Kidney epithelial cell (primary cell): Measurements from ENCODE around the gene CD151. TPM values are rescaled to one million over a fixed set of nuclear protein-coding genes. Genes with fewer than 3 reads are reported as not detected.

Source experiments
- DNase-seq: peaks from one replicate; pipeline ENCODE4 v3.0.0-alpha.2; 2010; ENCODE audit warnings: low read depth
- H3K27me3 ChIP-seq: 2 replicates; pipeline ENCODE4 v1.6.0; 2011; ENCODE audit warnings: low read length; ENCODE audit not compliant: control insufficient read depth, insufficient read depth
- H3K36me3 ChIP-seq: 2 replicates; pipeline ENCODE4 v1.5.1; 2011; ENCODE audit warnings: low read length; ENCODE audit not compliant: control insufficient read depth, insufficient read depth
- H3K4me3 ChIP-seq: 2 replicates; pipeline ENCODE4 v1.5.1; 2011; ENCODE audit warnings: low read depth, mild to moderate bottlenecking, control low read depth, low read length
- CTCF ChIP-seq: IDR thresholded peaks from 2 replicates; pipeline ENCODE4 v1.5.1; 2011; ENCODE audit warnings: mild to moderate bottlenecking, moderate library complexity, low read length, control low read depth, inconsistent platforms; ENCODE audit not compliant: insufficient read depth, poor library complexity, severe bottlenecking
- total RNA-seq: library from RNA; depleted of rRNA; stranded (reverse); fragments of >200 nt; gene quantifications from 2 replicates; pipeline ENCODE4 v1.2.3, GENCODE V29; 2015

Gene CD151
- total RNA-seq, 1 donor from 2014 or later: 644 TPM

- Histone ChIP-seq H3K4me3 (peak overlapping the region; percentile 93), H3K27me3 (no peaks in the 10 kb centered on the region), H3K36me3 (peaks cover 7% of the 10 kb centered on the region)
- TF ChIP-seq CTCF: no peak
- no peak for DNase-seq
Measured at GRCh38 chr11:841981-842369, 9.2 kb downstream of the CD151 start.

GRCh38 chr11:842370-843002 lies 9.7 kb downstream of the CD151 start, which contains the start of the genes POLR2L and TSPAN4:
Gene POLR2L, minus strand, starts transcription at chr11:842529. Its CDS starts 21 bp downstream, at chr11:842508.
Gene TSPAN4, plus strand, starts transcription at chr11:842852. Its CDS starts 7,453 bp downstream, at chr11:850305.
- no peaks in the 10 kb centered on the region for H3K27me3 ChIP-seq
- TF ChIP-seq CTCF: no peak
- H3K36me3 ChIP-seq: peaks cover 5% of the 10 kb centered on the region
- no peak for DNase-seq
- H3K4me3 ChIP-seq: peak within 1 kb of the TSS; percentile 93

GRCh38 chr11:843086-843734 lies 10.5 kb downstream of the CD151 start:
- no peak for DNase-seq
- H3K27me3 ChIP-seq: no peaks in the 10 kb centered on the region
- peaks cover 3% of the 10 kb centered on the region for H3K36me3 ChIP-seq
- TF ChIP-seq CTCF: no peak
- H3K4me3 ChIP-seq: peak overlapping the region; percentile 93

GRCh38 chr11:843818-844692 lies 11.3 kb downstream of the CD151 start:
- H3K4me3 ChIP-seq: peak overlapping the region; percentile 93
- H3K27me3 ChIP-seq: no peaks in the 10 kb centered on the region
- no peak for TF ChIP-seq CTCF
- no peak for DNase-seq
- H3K36me3 ChIP-seq: peaks cover 2% of the 10 kb centered on the region

- no peak for DNase-seq
- H3K27me3 ChIP-seq: no peaks in the 10 kb centered on the region
- peaks cover 2% of the 10 kb centered on the region for H3K36me3 ChIP-seq
- peak overlapping the region; percentile 93 for H3K4me3 ChIP-seq
- no peak for TF ChIP-seq CTCF
Measured at GRCh38 chr11:844693-845644, 12.2 kb downstream of the CD151 start.
